ENCODE measurements around the gene RNASE9.
"Not testable (repeated sequence)": the region's sequence is repeated elsewhere in the genome, so short reads cannot be mapped to it uniquely, and the experiment has no call there.

Gene RNASE9

GRCh38 chr14:20570720-20571119, 9.9 kb upstream of the RNASE9 start:
- not testable (repeated sequence) for H3K9me3 ChIP-seq (ENCODE audit: low read length); H3K4me3 ChIP-seq (ENCODE audit: low read depth, low read length, poor library complexity, severe bottlenecking); H3K27ac ChIP-seq (ENCODE audit: low read depth, low read length, poor library complexity, severe bottlenecking); H3F3A ChIP-seq (ENCODE audit: insufficient read depth, low read length); H4K20me1 ChIP-seq (ENCODE audit: insufficient read depth, low read length); H2AFZ ChIP-seq (ENCODE audit: low read length); H3K9me2 ChIP-seq (ENCODE audit: low read depth, low read length); H3K36me3 ChIP-seq (ENCODE audit: insufficient read depth, low read length); H3K79me2 ChIP-seq (ENCODE audit: insufficient read depth, low read length); H3K4me1 ChIP-seq (ENCODE audit: insufficient read depth, low read length, severe bottlenecking); H3K9ac ChIP-seq (ENCODE audit: low read length); H3K4me2 ChIP-seq (ENCODE audit: low read length); H3K27me3 ChIP-seq (ENCODE audit: insufficient read depth, low read length)

GRCh38 chr14:20569865-20570264, 9.0 kb upstream of the RNASE9 start:
- H3K9ac ChIP-seq (ENCODE audit: low read length); H3K36me3 ChIP-seq (ENCODE audit: insufficient read depth, low read length); H3K9me2 ChIP-seq (ENCODE audit: low read depth, low read length); H3K79me2 ChIP-seq (ENCODE audit: insufficient read depth, low read length); H3K4me1 ChIP-seq (ENCODE audit: insufficient read depth, low read length, severe bottlenecking); H2AFZ ChIP-seq (ENCODE audit: low read length); H3F3A ChIP-seq (ENCODE audit: insufficient read depth, low read length); H3K4me2 ChIP-seq (ENCODE audit: low read length); H4K20me1 ChIP-seq (ENCODE audit: insufficient read depth, low read length); H3K4me3 ChIP-seq (ENCODE audit: low read depth, low read length, poor library complexity, severe bottlenecking); H3K27ac ChIP-seq (ENCODE audit: low read depth, low read length, poor library complexity, severe bottlenecking); H3K9me3 ChIP-seq (ENCODE audit: low read length); H3K27me3 ChIP-seq (ENCODE audit: insufficient read depth, low read length): not testable (repeated sequence)

- Histone ChIP-seq H3K9me3 (ENCODE audit: low read length) (no peaks in the 10 kb centered on the region), H3K4me3 (ENCODE audit: low read depth, low read length, poor library complexity, severe bottlenecking) (no peak overlapping the region), H2AFZ (ENCODE audit: low read length) (no peak overlapping the region), H3K9ac (ENCODE audit: low read length) (no peak overlapping the region), H3K36me3 (ENCODE audit: insufficient read depth, low read length) (no peaks in the 10 kb centered on the region), H3K79me2 (ENCODE audit: insufficient read depth, low read length) (no peaks in the 10 kb centered on the region), H4K20me1 (ENCODE audit: insufficient read depth, low read length) (no peaks in the 10 kb centered on the region), H3K27ac (ENCODE audit: low read depth, low read length, poor library complexity, severe bottlenecking) (no peak overlapping the region), H3K9me2 (ENCODE audit: low read depth, low read length) (no peaks in the 10 kb centered on the region), H3K4me1 (ENCODE audit: insufficient read depth, low read length, severe bottlenecking) (no peaks in the 10 kb centered on the region), H3K4me2 (ENCODE audit: low read length) (no peak overlapping the region), H3F3A (ENCODE audit: insufficient read depth, low read length) (no peaks in the 10 kb centered on the region), H3K27me3 (ENCODE audit: insufficient read depth, low read length) (no peaks in the 10 kb centered on the region)
- TF ChIP-seq CTCF (IDR thresholded peaks at IDR 0.05; ENCODE audit: low read length) (no peak), EZH2 (IDR thresholded peaks at IDR 0.05; ENCODE audit: borderline replicate concordance, low read length) (no peak)
These were observed 8.2 kb upstream of the RNASE9 start for GRCh38 chr14:20569066-20569465.

- no peak overlapping the region for H2AFZ ChIP-seq (ENCODE audit: low read length)
- H3K9ac ChIP-seq (ENCODE audit: low read length), result no peak overlapping the region
- no peaks in the 10 kb centered on the region for H3K4me1 ChIP-seq (ENCODE audit: insufficient read depth, low read length, severe bottlenecking)
- TF ChIP-seq EZH2 (IDR thresholded peaks at IDR 0.05; ENCODE audit: borderline replicate concordance, low read length), result no peak
- H3K9me3 ChIP-seq (ENCODE audit: low read length), result no peaks in the 10 kb centered on the region
- H4K20me1 ChIP-seq (ENCODE audit: insufficient read depth, low read length), result no peaks in the 10 kb centered on the region
- H3K4me3 ChIP-seq (ENCODE audit: low read depth, low read length, poor library complexity, severe bottlenecking), result no peak overlapping the region
- no peaks in the 10 kb centered on the region for H3F3A ChIP-seq (ENCODE audit: insufficient read depth, low read length)
- no peaks in the 10 kb centered on the region for H3K36me3 ChIP-seq (ENCODE audit: insufficient read depth, low read length)
- no peaks in the 10 kb centered on the region for H3K9me2 ChIP-seq (ENCODE audit: low read depth, low read length)
- no peaks in the 10 kb centered on the region for H3K79me2 ChIP-seq (ENCODE audit: insufficient read depth, low read length)
- no peak overlapping the region for H3K27ac ChIP-seq (ENCODE audit: low read depth, low read length, poor library complexity, severe bottlenecking)
- H3K27me3 ChIP-seq (ENCODE audit: insufficient read depth, low read length), result no peaks in the 10 kb centered on the region
- H3K4me2 ChIP-seq (ENCODE audit: low read length), result no peak overlapping the region
These were observed 7.5 kb upstream of the RNASE9 start for GRCh38 chr14:20568393-20568792.

- not testable (repeated sequence) for H3K27ac ChIP-seq (ENCODE audit: low read depth, low read length, poor library complexity, severe bottlenecking); H3K9me3 ChIP-seq (ENCODE audit: low read length); H4K20me1 ChIP-seq (ENCODE audit: insufficient read depth, low read length); H3K9ac ChIP-seq (ENCODE audit: low read length); H2AFZ ChIP-seq (ENCODE audit: low read length); H3K4me3 ChIP-seq (ENCODE audit: low read depth, low read length, poor library complexity, severe bottlenecking); H3K4me1 ChIP-seq (ENCODE audit: insufficient read depth, low read length, severe bottlenecking); H3K9me2 ChIP-seq (ENCODE audit: low read depth, low read length); H3K79me2 ChIP-seq (ENCODE audit: insufficient read depth, low read length); H3K36me3 ChIP-seq (ENCODE audit: insufficient read depth, low read length); H3K4me2 ChIP-seq (ENCODE audit: low read length); H3K27me3 ChIP-seq (ENCODE audit: insufficient read depth, low read length); H3F3A ChIP-seq (ENCODE audit: insufficient read depth, low read length)
These were observed 6.4 kb upstream of the RNASE9 start for GRCh38 chr14:20567199-20567598.
